ENCODE measurements around the gene ZDHHC1. TPM values are rescaled to one million over a fixed set of nuclear protein-coding genes. Genes with fewer than 3 reads are reported as not detected.

Gene ZDHHC1
- total and polyA plus RNA-seq, 2 donors (not counting 3 experiments of a cell fraction or from before 2014, with no cell fraction given): 11.4 to 14.4 TPM

- ChIA-PET POLR2A (no interaction called here), CTCF (interaction anchor here (0.9 to 12.4 kb wide), 6 partner anchors 10 to 201 kb away, joined by 3 to 201 read pairs (median 4); partner anchors contain the start of genes ATP6V0D1 and HSD11B2)
- H3K4me2 ChIP-seq (ENCODE audit: insufficient read depth, low read length): no peak overlapping the region
- dilution Hi-C loops (cut with MboI; ENCODE audit: extremely low pct_ligation_motif_present, low sequenced_read_pairs): no loop called here
- H3K79me2 ChIP-seq (ENCODE audit: control insufficient read depth, insufficient read depth, low read length): peaks cover 10% of the 10 kb centered on the region
- no peak overlapping the region for H3K4me3 ChIP-seq (replicated peaks in 1 of 3; ENCODE audit: insufficient read depth in 1 of 3, low read depth in 1 of 3, low read length in 3 of 3)
- H3K27ac ChIP-seq (ENCODE audit: insufficient read depth, low read depth, low read length): no peak overlapping the region
- H3K9me3 ChIP-seq (replicated peaks; ENCODE audit: control insufficient read depth, insufficient read depth, low read length): no peaks in the 10 kb centered on the region
- FAIRE-seq: no peak
- peaks cover 0 to 5% of the 10 kb centered on the region in 2 experiments for H3K36me3 ChIP-seq (ENCODE audit: control insufficient read depth in 2 of 2, extremely low read depth in 1 of 2, insufficient read depth in 2 of 2, low read length in 2 of 2)
- no peak for DNase-seq (ENCODE audit: low read depth, low spot score)
- no TSS peak for BruUV-seq (replicated peaks)
- no peak overlapping the region for H3K9ac ChIP-seq (replicated peaks; ENCODE audit: extremely low read depth, insufficient read depth, low read length)
- no peaks in the 10 kb centered on the region for H4K20me1 ChIP-seq (replicated peaks; ENCODE audit: control insufficient read depth, extremely low read depth, insufficient read depth, low read length)
- no peaks in the 10 kb centered on the region for H3K9me1 ChIP-seq (replicated peaks; ENCODE audit: control insufficient read depth, extremely low read depth, insufficient read depth, low read length)
- no peaks in the 10 kb centered on the region for H3K27me3 ChIP-seq (ENCODE audit: control insufficient read depth in 2 of 2, insufficient read depth in 2 of 2, low read length in 2 of 2)
- no peak overlapping the region for H2AFZ ChIP-seq (ENCODE audit: low read depth, low read length)
- H3K4me1 ChIP-seq (ENCODE audit: control insufficient read depth, extremely low read depth, insufficient read depth, low read length): peaks cover 17% of the 10 kb centered on the region
- intact Hi-C loops (cut with micrococcal nuclease): no loop called here
- TF ChIP-seq MYC (IDR thresholded peaks at IDR 0.05; ENCODE audit: low read depth, low read length): no peak
- TF ChIP-seq POLR2A (IDR thresholded peaks at IDR 0.05; ENCODE audit: low read depth, low read length): no peak
- no peak for TF ChIP-seq GATA2 (IDR thresholded peaks at IDR 0.05; ENCODE audit: insufficient read depth, insufficient read length, low read depth, low read length)
Measured at GRCh38 chr16:67461600-67462278, 45.5 kb upstream of the ZDHHC1 start.

DNA sequence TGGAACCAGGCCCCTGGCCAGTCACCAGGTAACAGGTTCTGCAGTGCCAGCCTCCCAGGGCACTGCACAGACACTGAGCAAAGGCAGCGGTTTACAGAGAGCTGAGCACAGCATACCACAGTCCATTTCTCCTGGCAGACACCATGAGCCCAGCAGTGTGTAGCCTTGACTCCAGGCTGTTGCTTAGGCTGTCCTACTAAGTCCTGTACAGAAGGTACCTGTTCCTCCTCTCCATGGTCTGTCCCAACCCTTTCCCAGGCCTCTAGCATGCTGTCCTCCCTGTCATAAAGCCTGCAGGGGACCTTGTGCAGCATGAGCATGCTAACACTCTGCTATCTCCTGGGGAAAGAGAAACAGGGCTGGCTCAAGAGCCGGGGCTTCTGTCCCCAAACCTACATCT, 44.7 kb upstream of the ZDHHC1 start:
- H3K9ac ChIP-seq (replicated peaks; ENCODE audit: extremely low read depth, insufficient read depth, low read length): no peak overlapping the region
- TF ChIP-seq JUN (IDR thresholded peaks at IDR 0.05; ENCODE audit: borderline replicate concordance, insufficient read depth, insufficient read length, low read depth) (no peak), FOS (IDR thresholded peaks at IDR 0.05; ENCODE audit: borderline replicate concordance, insufficient read depth, low read length) (no peak), MYC (IDR thresholded peaks at IDR 0.05; ENCODE audit: low read depth, low read length) (no peak), GATA2 (IDR thresholded peaks at IDR 0.05; ENCODE audit: insufficient read depth, insufficient read length, low read depth, low read length) (no peak), POLR2A (IDR thresholded peaks at IDR 0.05; ENCODE audit: low read depth, low read length) (no peak), MAX (IDR thresholded peaks at IDR 0.05; ENCODE audit: insufficient read depth, insufficient read length) (no peak), EZH2 (IDR thresholded peaks at IDR 0.05; ENCODE audit: borderline replicate concordance, low read depth, low read length, severe bottlenecking) (no peak), POLR2AphosphoS5 (IDR thresholded peaks at IDR 0.05; ENCODE audit: insufficient read depth, low read depth, low read length) (no peak), CTCF (IDR thresholded peaks at IDR 0.05; ENCODE audit: extremely low read depth in 1 of 2, insufficient read depth in 1 of 2, low read depth in 1 of 2, low read length in 2 of 2) (no peak)
- ChIA-PET POLR2A (no interaction called here), CTCF (interaction anchor here (1.2 to 12.4 kb wide), 2 partner anchors 10 to 36 kb away, joined by 4 to 201 read pairs; no protein-coding TSS in a partner anchor)
- no peak overlapping the region for H2AFZ ChIP-seq (ENCODE audit: low read depth, low read length)
- H3K79me2 ChIP-seq (ENCODE audit: control insufficient read depth, insufficient read depth, low read length): peaks cover 10% of the 10 kb centered on the region
- H3K4me3 ChIP-seq (replicated peaks in 1 of 3; ENCODE audit: insufficient read depth in 1 of 3, low read depth in 1 of 3, low read length in 3 of 3): no peak overlapping the region
- BruUV-seq (replicated peaks): no TSS peak
- FAIRE-seq: no peak
- no peaks in the 10 kb centered on the region for H3K27me3 ChIP-seq (ENCODE audit: control insufficient read depth in 2 of 2, insufficient read depth in 2 of 2, low read length in 2 of 2)
- H3K9me3 ChIP-seq (replicated peaks; ENCODE audit: control insufficient read depth, insufficient read depth, low read length): no peaks in the 10 kb centered on the region
- peaks cover 0 to 5% of the 10 kb centered on the region in 2 experiments for H3K36me3 ChIP-seq (ENCODE audit: control insufficient read depth in 2 of 2, extremely low read depth in 1 of 2, insufficient read depth in 2 of 2, low read length in 2 of 2)
- dilution Hi-C loops (cut with MboI; ENCODE audit: extremely low pct_ligation_motif_present, low sequenced_read_pairs): no loop called here
- intact Hi-C loops (cut with micrococcal nuclease): no loop called here
- H3K27ac ChIP-seq (ENCODE audit: insufficient read depth, low read depth, low read length): no peak overlapping the region
- no peaks in the 10 kb centered on the region for H3K9me1 ChIP-seq (replicated peaks; ENCODE audit: control insufficient read depth, extremely low read depth, insufficient read depth, low read length)
- no peak overlapping the region for H3K4me2 ChIP-seq (ENCODE audit: insufficient read depth, low read length)
- no peaks in the 10 kb centered on the region for H4K20me1 ChIP-seq (replicated peaks; ENCODE audit: control insufficient read depth, extremely low read depth, insufficient read depth, low read length)
- H3K4me1 ChIP-seq (ENCODE audit: control insufficient read depth, extremely low read depth, insufficient read depth, low read length): peaks cover 17% of the 10 kb centered on the region
- no peak for DNase-seq (ENCODE audit: low read depth, low spot score)
